ENCODE data around the gene TRIML1.
A peak's percentile ranks its signal among the peaks of the same experiment; 100 is the strongest.
"Not testable (repeated sequence)": the region's sequence is repeated elsewhere in the genome, so short reads cannot be mapped to it uniquely, and the experiment has no call there.

The TRIML1 gene

DNA sequence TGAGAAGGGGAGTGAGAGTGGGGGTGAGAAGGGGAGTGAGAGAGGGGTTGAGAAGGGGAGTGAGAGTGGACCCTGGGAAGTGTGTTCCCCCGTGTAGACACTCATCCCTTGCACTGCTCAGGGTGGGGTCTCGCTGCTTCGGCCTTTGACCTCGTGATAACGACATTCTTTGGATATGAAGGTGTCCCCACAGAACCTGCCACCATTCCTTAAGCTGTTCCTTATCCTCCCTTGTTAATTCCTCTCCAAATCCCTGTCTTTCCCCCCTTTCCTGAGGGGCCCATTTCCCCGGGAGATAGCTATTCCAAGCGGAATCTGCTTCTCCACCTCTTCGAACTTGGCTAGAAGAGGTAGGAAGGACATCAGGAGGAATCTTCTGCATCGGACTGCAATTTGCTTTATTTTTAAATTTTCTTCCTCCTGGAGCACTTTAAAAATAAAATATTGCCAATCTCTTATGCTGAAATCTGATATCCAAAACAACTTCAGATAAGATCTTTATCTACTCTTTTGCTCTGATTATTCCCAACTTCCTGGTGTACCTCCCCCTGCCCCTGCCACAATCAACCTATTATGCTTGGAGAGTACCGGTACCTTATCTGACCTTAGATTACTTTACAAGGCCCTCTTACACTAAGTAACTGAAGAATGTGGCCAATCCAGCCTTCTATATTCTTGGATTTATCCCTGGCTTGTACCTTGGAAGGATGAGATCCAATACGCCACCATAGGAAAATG is 15.6 kb downstream of the TRIML1 start:
- no peak for DNase-seq (ENCODE audit: low read depth, low spot score)

DNA sequence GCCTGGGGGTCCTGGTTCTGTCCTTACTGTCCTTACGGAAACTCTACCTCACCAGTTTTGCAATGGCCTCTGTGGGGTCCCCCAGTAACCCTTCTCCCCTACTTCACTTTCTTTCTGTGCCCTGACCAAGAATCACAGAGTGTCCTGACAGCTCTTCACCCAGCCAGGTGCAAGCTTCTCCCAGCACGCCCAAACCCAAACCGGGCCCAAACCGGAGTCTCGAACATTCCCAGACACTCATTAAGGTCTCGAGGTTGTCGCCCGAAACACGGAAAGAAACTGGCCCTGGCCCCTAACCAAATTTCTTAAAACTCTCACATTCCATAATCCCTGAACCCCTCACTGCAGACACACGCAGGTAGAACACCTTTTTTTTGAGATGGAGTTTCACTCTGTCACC is 19.1 kb downstream of the TRIML1 start:
- DNase-seq (ENCODE audit: low read depth, low spot score): no peak

DNA sequence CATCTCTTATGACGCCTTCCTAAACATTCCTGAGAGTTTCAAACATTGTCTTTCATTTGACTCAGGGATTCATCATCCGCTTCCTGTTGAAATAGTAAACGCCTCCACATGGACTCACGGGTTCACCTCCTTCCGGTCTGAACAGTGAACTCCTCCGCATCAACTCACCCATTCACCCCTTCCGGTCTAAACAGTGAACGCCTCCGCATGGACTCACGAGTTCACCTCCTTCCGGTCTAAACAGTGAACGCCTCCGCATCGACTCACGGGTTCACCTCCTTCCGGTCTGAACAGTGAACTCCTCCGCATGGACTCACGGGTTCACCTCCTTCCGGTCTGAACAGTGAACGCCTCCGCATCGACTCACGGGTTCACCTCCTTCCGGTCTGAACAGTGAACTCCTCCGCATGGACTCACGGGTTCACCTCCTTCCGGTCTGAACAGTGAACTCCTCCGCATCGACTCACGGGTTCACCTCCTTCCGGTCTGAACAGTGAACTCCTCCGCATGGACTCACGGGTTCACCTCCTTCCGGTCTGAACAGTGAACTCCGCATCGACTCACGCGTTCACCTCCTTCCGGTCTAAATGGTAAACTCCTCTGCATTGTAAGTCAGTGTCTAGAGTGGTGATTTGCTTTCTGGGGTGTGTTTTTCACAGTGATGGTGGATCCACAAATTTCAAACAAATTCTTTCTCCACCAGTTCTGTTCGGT is 20.4 kb downstream of the TRIML1 start:
- DNase-seq (ENCODE audit: low read depth, low spot score): not testable (repeated sequence)

DNA sequence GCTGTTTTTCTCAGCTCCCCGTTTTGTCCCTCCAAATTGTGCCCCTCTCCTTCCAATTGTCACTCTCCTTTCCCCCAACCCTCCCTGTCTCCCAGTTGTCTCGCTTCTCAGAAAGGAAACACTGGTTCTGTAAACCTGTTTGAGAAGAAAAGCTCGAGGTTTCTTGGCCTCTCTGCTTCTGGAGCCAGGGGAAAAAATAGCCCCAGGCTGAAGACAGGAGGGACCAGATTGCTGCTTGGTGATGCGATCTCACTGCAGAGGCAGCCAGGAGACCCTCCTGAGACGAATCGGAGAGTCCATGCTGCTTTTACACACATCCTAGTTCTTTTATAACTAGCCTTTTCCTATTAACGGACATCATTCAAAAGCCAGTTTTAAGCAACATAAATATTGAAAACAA is 21.2 kb downstream of the TRIML1 start:
- no peak for DNase-seq (ENCODE audit: low read depth, low spot score)

DNA sequence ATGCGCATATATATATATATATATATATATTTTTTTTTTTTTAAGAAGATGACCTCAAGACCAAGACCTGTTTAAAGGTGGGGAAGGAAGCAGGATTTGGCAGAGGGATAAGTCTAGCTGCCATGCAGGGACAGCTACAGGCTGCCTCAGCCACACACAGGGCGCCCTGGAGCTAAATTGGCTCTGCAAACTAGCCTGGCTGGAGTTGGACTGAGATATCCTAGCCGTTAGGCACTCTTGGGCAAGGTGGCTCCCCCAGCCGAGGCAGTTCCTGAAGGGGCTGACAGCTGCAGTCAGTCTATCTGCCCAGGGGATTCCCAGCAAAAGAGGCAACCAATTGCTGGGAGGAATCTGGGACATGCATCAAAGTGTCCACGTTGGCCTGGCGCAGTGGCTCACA is 21.9 kb downstream of the TRIML1 start:
- no peak for DNase-seq (ENCODE audit: low read depth, low spot score)

DNA sequence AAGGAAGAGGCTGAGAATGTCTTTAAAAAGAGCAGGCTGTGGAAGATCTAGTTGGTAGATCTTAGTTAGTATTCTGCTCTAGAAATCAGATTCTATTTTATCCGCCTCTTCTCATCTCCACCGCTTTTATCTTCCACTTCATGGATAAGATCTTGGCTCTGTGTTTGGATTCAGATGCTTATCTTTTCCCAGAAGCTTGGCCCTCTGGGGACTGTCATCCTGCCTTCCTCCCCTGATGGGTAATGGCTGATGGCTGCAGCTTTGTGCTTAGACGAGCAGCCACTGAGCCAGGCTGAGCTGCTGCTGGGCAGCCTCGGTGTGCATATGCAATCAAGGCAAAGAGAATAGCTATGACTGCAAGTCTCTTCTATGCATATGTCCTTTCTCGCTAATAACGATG is 23.5 kb downstream of the TRIML1 start:
- no peak for DNase-seq (ENCODE audit: low read depth, low spot score)

DNA sequence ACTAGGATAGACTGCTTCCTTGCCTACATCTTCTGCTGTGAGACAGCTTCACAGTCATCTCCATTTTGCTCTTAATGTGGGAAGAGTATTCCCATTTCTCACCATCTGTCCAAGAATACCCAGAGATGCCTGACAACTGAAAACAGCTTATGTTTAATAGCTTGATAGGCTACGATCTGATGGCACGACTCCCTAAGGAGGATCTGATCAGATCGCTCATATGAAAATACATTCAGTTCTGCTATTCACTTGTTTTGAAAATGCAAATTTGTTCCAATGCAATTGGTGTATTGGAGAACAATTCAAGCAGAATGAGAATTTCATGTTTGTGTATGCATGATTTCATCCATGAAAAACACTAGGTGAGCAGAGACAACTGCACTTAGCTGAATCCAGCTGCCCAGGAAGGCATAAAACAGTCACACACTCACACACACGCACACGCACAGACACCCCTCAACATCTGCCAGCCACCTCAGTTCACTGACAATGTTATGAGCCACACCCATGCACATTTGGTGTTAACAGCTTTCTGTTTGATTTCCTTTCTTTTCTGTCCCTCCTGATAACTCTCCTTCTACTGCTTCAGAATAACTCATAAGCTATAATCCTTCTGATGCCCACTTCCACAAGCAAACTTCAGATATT is 29.6 kb downstream of the TRIML1 start:
- DNase-seq (ENCODE audit: low read depth, low spot score): peak; percentile 9

DNA sequence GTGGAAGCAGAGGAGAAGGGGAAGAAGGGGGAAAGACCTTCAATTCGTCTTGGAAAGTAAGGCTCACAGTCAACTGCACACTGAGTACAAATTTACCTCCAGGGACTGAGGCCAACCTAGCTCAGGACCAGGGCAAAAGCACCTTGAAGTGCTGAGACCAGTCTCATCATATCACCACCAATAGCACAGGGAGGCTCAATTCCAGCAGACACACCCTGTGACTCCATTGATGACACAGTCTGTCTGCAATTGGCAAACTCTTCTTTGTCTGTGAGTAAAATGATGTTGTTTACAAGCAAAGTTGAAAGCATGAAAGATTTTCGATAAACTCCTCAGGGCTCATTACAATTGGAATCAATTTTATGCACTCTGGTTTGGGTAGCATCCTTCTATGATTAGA is 32.3 kb downstream of the TRIML1 start:
- DNase-seq (ENCODE audit: low read depth, low spot score): no peak

DNA sequence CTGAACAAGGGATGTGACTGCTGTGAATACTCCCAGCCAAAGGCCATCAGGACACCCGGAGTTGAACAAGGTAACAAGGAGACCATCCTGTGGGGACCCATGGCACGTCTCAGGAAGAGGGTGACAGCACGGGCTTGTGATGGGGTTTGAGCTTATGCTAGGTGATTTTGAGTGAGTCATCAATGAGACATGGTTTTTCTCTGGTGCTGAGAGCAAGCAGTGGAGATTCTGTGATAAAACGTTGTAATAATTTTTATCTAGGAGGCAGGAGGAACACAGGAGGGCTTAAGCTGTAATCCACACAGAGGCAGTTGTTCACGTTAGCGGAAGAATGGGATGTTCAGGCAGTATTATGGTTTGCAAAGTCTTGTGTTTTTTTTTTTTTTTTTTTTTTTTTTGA is 36.0 kb downstream of the TRIML1 start:
- no peak for DNase-seq (ENCODE audit: low read depth, low spot score)

DNA sequence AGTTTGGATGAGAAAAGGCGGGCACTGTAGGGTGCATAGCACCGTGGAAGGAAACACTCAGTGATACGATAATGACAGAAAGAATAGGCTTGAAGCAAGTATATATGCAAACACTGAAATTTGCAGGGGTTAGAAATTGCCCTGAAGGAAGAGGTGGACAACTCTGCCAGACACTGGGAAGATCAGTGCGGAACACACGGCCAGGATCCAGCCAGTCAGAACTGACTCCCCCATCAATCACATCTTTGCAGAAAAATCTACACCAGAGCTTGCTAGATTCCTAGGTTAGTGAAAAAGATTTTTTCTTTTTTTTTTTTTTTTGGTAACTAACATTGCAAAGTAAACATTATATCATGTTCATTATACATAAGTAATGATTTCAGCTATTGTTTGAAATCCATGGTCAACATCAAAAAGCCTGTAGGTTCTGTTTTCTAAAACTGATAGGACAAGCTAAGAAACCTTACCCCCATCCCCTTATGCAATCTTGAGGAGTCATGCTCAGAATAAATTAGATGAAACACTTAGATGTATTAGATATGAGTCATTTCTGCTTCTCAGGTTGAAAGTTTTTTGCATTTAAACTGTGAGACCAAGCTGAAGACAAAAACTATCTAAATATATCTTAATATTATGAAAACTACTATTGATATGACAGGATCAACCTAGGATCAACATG is 38.9 kb downstream of the TRIML1 start:
- peak; percentile 12 for DNase-seq (ENCODE audit: low read depth, low spot score)

DNA sequence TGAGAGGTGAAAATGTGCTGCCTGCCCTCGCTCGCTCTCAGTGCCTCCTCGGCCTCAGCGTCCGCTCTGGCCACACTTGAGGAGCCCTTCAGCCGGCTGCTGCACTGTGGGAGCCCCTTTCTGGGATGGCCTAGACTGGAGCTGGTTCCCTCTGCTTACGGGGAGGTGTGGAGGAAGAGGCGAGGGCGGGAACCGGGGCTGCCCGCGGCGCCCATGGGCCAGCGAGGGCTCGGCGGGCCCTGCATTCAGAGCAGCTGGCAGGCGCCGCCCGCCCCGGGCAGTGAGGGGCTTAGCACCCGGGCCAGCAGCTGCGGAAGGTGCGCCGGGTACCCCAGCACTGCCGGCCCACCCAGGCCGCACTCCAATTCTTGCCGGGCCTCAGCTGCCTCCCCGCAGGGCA is 39.6 kb downstream of the TRIML1 start:
- DNase-seq (ENCODE audit: low read depth, low spot score): no peak

DNA sequence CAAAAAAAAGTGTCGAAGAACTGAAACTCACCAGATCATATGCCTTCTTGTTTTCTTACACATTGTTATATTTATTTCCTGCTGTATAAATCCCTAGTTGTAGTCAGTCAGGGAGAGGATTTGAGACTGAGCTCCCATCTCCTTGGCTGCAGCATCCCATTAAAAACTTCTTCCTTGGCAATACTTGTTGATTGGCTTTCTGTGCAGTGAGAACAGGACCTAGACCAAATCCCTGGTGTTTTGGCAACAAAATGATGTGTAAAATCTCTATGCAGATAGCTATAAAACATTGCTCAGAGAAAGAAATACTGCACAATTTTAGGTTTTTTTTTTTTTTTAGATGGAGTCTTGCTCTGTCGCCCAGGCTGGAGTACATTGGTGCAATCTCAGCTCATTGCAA is 47.9 kb downstream of the TRIML1 start:
- DNase-seq (ENCODE audit: low read depth, low spot score): no peak

DNA sequence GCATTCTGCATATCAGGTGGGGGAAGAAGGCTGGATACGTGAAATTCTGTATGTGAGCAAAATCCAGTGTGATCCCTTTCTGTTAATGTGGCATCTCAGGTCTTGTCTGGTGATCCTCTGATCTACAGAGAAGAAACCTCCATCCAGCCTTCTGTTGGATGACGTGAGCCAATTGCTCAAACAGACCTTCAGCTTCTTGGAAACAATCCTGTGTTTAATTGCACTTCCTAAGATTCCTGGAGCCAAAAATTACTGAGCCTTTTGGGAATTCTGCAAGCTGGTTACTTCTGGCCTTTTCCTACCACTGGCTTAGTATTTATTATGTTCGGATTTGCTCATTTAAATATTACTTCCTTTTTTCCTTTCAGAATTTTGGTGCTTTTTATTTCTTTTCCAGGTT is 51.2 kb downstream of the TRIML1 start:
- DNase-seq (ENCODE audit: low read depth, low spot score): no peak

DNA sequence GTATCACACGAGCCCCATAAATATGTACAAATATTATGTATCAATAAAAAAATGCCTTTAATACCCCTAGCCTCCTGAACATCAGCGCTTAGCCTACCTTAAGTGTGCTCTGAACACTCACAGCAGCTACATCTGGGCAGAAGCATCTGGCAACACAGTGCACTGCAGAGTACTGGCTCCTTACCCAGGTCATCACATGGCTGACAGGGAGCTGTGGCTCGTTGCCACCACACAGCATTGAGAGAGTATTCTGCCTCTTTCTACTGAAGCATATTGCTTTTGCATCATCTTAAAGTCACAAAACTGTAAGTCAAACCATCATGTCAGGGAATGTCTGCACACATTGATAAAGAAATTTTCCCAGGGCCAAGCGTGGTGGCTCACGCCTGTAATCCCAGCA is 55.2 kb downstream of the TRIML1 start:
- no peak for DNase-seq (ENCODE audit: low read depth, low spot score)

DNA sequence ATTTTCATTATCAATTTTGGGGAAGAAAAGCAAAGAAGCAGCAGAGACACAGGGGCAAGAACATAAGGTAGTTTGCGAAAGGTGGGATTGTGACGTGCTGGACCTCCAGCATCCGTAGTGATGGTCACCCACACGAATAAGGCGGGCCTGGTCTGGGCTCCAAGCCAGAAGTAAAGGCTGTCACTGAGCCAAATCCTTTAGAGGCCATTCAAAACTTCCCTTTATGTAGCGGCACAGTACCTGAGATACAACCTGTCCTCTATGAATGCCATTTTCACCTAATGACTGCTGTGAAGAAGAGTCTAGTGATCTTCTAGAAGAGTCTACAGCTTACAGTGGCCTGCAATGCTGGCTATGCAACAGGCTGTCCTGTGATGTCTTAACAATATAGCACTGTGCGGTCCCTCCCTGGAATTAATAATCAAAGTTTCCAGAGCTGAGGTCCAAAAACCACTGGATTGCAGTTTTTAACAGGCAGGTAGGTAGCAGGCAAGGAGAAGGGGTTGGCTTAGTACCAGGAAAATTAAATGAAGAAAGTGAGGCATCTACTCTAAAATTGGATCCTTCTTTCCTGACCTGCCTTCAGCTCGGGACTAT is 56.2 kb downstream of the TRIML1 start:
- no peak for DNase-seq (ENCODE audit: low read depth, low spot score)

DNA sequence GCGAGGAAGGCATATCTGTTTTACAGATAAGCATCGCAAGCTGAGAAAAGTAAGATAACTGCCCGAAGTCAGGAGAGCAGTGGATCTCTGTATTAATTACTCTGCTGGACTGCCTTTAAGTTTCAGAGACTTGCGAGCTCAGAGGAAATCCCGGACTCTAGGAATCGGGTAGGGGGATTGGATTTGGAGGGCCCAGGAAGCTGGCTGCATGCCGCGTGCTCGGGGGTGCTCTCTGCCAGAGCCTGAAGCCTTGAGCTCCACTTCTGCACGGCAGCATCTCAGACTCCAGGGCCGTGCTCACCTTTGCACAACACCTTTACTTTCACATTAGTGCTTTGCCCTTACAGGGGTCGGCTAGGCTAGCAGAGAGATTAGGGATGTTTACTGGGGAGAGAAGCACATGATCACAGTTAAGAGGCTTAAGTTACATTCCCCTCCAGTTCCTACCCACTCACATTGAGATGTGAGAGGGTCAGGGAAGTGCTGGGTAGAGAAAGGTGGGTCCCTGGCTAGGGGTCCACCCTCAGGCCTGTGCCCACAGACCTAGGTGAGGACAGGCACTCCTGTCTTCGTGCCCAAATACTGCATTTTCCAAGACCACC is 57.0 kb downstream of the TRIML1 start:
- DNase-seq (ENCODE audit: low read depth, low spot score): no peak
